Neural cell (in vitro differentiated cells): Measurements from ENCODE around the gene SLC43A1.
A peak's percentile ranks its signal among the peaks of the same experiment; 100 is the strongest.

Experiments
- CTCF ChIP-seq: fragments of 450-650 bp; IDR thresholded peaks from 2 replicates; pipeline ENCODE4 v1.5.1; 2014; ENCODE audit warnings: antibody characterized with exemption, mild to moderate bottlenecking, moderate library complexity; ENCODE audit not compliant: poor library complexity, severe bottlenecking
- EP300 ChIP-seq: fragments of 450-650 bp; conservative IDR thresholded peaks from 2 replicates; pipeline ENCODE4 v1.6.1; 2014; ENCODE audit warnings: antibody characterized with exemption, mild to moderate bottlenecking, moderate library complexity; ENCODE audit not compliant: poor library complexity, severe bottlenecking
- EZH2 ChIP-seq: fragments of 200-600, 300-800 bp; shearing (Covaris generic), sonication (generic); IDR thresholded peaks from 2 replicates; pipeline ENCODE4 v1.6.1; 2014; ENCODE audit warnings: antibody characterized with exemption, low read length, borderline replicate concordance, mild to moderate bottlenecking; ENCODE audit not compliant: insufficient read depth, poor library complexity, severe bottlenecking
- MXI1 ChIP-seq: fragments of 450-650 bp; conservative IDR thresholded peaks from 2 replicates; pipeline ENCODE4 v1.6.1; 2014; ENCODE audit warnings: antibody characterized with exemption, mild to moderate bottlenecking; ENCODE audit not compliant: poor library complexity, severe bottlenecking
- POLR2AphosphoS5 ChIP-seq: IDR thresholded peaks from 2 replicates; pipeline ENCODE4 v1.6.1; 2012
- RAD21 ChIP-seq: fragments of 450-650 bp; conservative IDR thresholded peaks from 2 replicates; pipeline ENCODE4 v1.6.1; 2014; ENCODE audit warnings: antibody characterized with exemption, mild to moderate bottlenecking, moderate library complexity
- TAF1 ChIP-seq: IDR thresholded peaks from 2 replicates; pipeline ENCODE4 v1.6.1; 2012; ENCODE audit warnings: low read depth

- no peak for TF ChIP-seq CTCF
- no peak for TF ChIP-seq EZH2
- no peak for TF ChIP-seq RAD21
- TF ChIP-seq TAF1: no peak
- TF ChIP-seq MXI1: no peak
- TF ChIP-seq EP300: peak; percentile 1
- TF ChIP-seq POLR2AphosphoS5: no peak
Observed at GRCh38 chr11:57460758-57461749, 54.4 kb downstream of the SLC43A1 start.
